ENCODE results near the gene SCYGR3.

SCYGR3 gene

GRCh38 chr2:227614740-227615139 lies at the start of gene SCYGR3:
Gene SCYGR3 (minus strand): TSS chr2:227614840. CDS start chr2:227614840, 0 bp downstream.
- no peak for TF ChIP-seq CTCF (conservative IDR thresholded peaks at IDR 0.05)
- H3K27ac ChIP-seq, result no peak within 1 kb of the TSS

GRCh38 chr2:227661827-227662226 lies 47.2 kb upstream of the SCYGR3 start:
- TF ChIP-seq CTCF (conservative IDR thresholded peaks at IDR 0.05), result no peak
- H3K27ac ChIP-seq, result no peak overlapping the region

GRCh38 chr2:227661025-227661649 lies 46.5 kb upstream of the SCYGR3 start:
- TF ChIP-seq CTCF (conservative IDR thresholded peaks at IDR 0.05), result no peak
- no peak overlapping the region for H3K27ac ChIP-seq

- no peak for TF ChIP-seq CTCF (conservative IDR thresholded peaks at IDR 0.05)
- H3K27ac ChIP-seq, result no peak overlapping the region
Measured at GRCh38 chr2:227657199-227657845, 42.7 kb upstream of the SCYGR3 start.

- TF ChIP-seq CTCF (conservative IDR thresholded peaks at IDR 0.05), result no peak
- H3K27ac ChIP-seq, result no peak overlapping the region
Measured at GRCh38 chr2:227655454-227655853, 40.8 kb upstream of the SCYGR3 start.

GRCh38 chr2:227654426-227654825 lies 39.8 kb upstream of the SCYGR3 start:
- no peak overlapping the region for H3K27ac ChIP-seq
- TF ChIP-seq CTCF (conservative IDR thresholded peaks at IDR 0.05), result no peak

GRCh38 chr2:227653419-227653818 lies 38.8 kb upstream of the SCYGR3 start:
- H3K27ac ChIP-seq, result no peak overlapping the region
- TF ChIP-seq CTCF (conservative IDR thresholded peaks at IDR 0.05), result no peak

Measured in VCaP (cell line).